HCT116 (cell line): ENCODE measurements around the gene CCHCR1. TPM values are rescaled to one million over a fixed set of nuclear protein-coding genes. Genes with fewer than 3 reads are reported as not detected.

Experiments used
- ATAC-seq: fragments of 200-7000 bp; cut with Tn5 transposase; 2 replicates; pipeline ENCODE4 v1.9.1; 2020; ENCODE audit warnings: mild to moderate bottlenecking, moderate library complexity
- BruUV-seq: library from RNA; stranded (reverse); fragments of 400-500 nt; replicated peaks from 2 replicates; lab custom pipeline; 2021; lab: Mats Ljungman, UMichigan
- CTCF ChIA-PET: fragments of 300-600 bp; sonication (Branson Sonifier 250); formaldehyde crosslinking; loops from one replicate; lab custom pipeline; 2021; ENCODE audit warnings: antibody characterized with exemption; lab: Charles Lee
- POLR2A ChIA-PET: fragments of 300-600, 350-600 bp; sonication (Branson Sonifier 250); formaldehyde crosslinking; loops from one replicate; lab custom pipeline; 2021; ENCODE audit warnings: antibody characterized with exemption; lab: Charles Lee
- RAD21 ChIA-PET, 2 experiments: fragments of 300-600 bp; sonication (Branson Sonifier 250); formaldehyde crosslinking; loops; one replicate each; lab custom pipeline; 2023; ENCODE audit warnings: low total read pairs in 2 of 2; ENCODE audit not compliant: uncharacterized antibody in 2 of 2, unreplicated experiment in 2 of 2, low non-redundant PET in 1 of 2; lab: Charles Lee
- DNase-seq: peaks from one replicate; pipeline ENCODE4 v3.0.0-alpha.2; 2010; ENCODE audit warnings: low read depth, low spot score
- H2AFZ ChIP-seq: fragments of 200-600 bp; shearing (Covaris generic), sonication (generic); 2 replicates; pipeline ENCODE4 v1.6.1; 2017; ENCODE audit warnings: low read depth, mixed run types, mixed read lengths, antibody characterized with exemption, low read length; ENCODE audit not compliant: poor library complexity, severe bottlenecking
- H3K27ac ChIP-seq: 2 replicates; pipeline ENCODE4 v1.5.1; 2012; ENCODE audit warnings: low read depth, low read length
- H3K27me3 ChIP-seq: fragments of 200-600 bp; sonication (generic); 2 replicates; pipeline ENCODE4 v1.6.1; 2016; ENCODE audit warnings: mixed run types, low read length, mixed read lengths; ENCODE audit not compliant: insufficient read depth
- H3K36me3 ChIP-seq, 2 experiments: fragments of 200-500 bp in 1 of 2; fragments of 200-600 bp in 1 of 2; sonication (Bioruptor generic) in 1 of 2; sonication (generic) in 1 of 2; 2 replicates each; pipeline versions ENCODE4 v1.5.1 to v1.6.1; 2014 to 2016; ENCODE audit warnings: low read length in 2 of 2, inconsistent platforms in 1 of 2, mixed read lengths in 1 of 2, mixed run types in 1 of 2; ENCODE audit not compliant: insufficient read depth in 2 of 2, control insufficient read depth in 1 of 2
- H3K4me1 ChIP-seq, 2 experiments: fragments of 200-600 bp in 1 of 2; sonication (generic) in 1 of 2; 2 replicates each; pipeline versions ENCODE4 v1.5.1 to v1.6.1; 2012 to 2017; ENCODE audit warnings: low read length in 2 of 2, inconsistent platforms in 1 of 2, mild to moderate bottlenecking in 1 of 2, mixed read lengths in 1 of 2, mixed run types in 1 of 2, moderate library complexity in 1 of 2; ENCODE audit not compliant: insufficient read depth in 2 of 2, control insufficient read depth in 1 of 2
- H3K4me2 ChIP-seq: fragments of 200-600 bp; sonication (generic); 2 replicates; pipeline ENCODE4 v1.6.1; 2017; ENCODE audit warnings: mixed run types, low read length, mixed read lengths
- H3K4me3 ChIP-seq, 2 experiments: fragments of 200-600 bp in 1 of 2; sonication (generic) in 1 of 2; replicated peaks in 1 of 2; 2 replicates each; pipeline ENCODE4 v1.5.1; 2011 to 2016; ENCODE audit warnings: low read length in 2 of 2, control low read depth in 1 of 2, low read depth in 1 of 2, mild to moderate bottlenecking in 1 of 2, mixed read lengths in 1 of 2, mixed run types in 1 of 2
- H3K79me2 ChIP-seq: fragments of 200-600 bp; sonication (generic); 2 replicates; pipeline ENCODE4 v1.6.1; 2017; ENCODE audit warnings: mild to moderate bottlenecking, mixed run types, low read length, moderate library complexity, mixed read lengths; ENCODE audit not compliant: insufficient read depth
- H3K9ac ChIP-seq: fragments of 200-600 bp; sonication (generic); 2 replicates; pipeline ENCODE4 v1.6.1; 2016; ENCODE audit warnings: low read length, mixed read lengths
- H3K9me2 ChIP-seq: fragments of 200-600 bp; sonication (generic), shearing (Covaris generic); 2 replicates; pipeline ENCODE4 v1.6.1; 2017; ENCODE audit warnings: mixed run types, mild to moderate bottlenecking, moderate library complexity; ENCODE audit not compliant: insufficient read depth
- H3K9me3 ChIP-seq, 2 experiments: fragments of 200-500 bp in 1 of 2; fragments of 200-600 bp in 1 of 2; sonication (Bioruptor generic) in 1 of 2; sonication (generic) in 1 of 2; 2 replicates each; pipeline ENCODE4 v1.6.1; 2014 to 2017; ENCODE audit warnings: low read length in 2 of 2, mixed read lengths in 2 of 2, inconsistent platforms in 1 of 2, low read depth in 1 of 2, mild to moderate bottlenecking in 1 of 2, mixed run types in 1 of 2, moderate library complexity in 1 of 2; ENCODE audit not compliant: control insufficient read depth in 1 of 2, insufficient read depth in 1 of 2
- H4K20me1 ChIP-seq: fragments of 200-600 bp; sonication (generic), shearing (Covaris generic); 2 replicates; pipeline ENCODE4 v1.6.1; 2017; ENCODE audit warnings: mixed run types, mild to moderate bottlenecking, moderate library complexity; ENCODE audit not compliant: insufficient read depth
- ATF3 ChIP-seq: IDR thresholded peaks from 2 replicates; pipeline ENCODE4 v1.6.1; 2012
- CBX3 ChIP-seq: IDR thresholded peaks from 2 replicates; pipeline ENCODE4 v1.6.1; 2012; ENCODE audit warnings: low read depth
- CEBPB ChIP-seq: IDR thresholded peaks from 2 replicates; pipeline ENCODE4 v1.6.1; 2012; ENCODE audit warnings: low read depth
- CTCF ChIP-seq, 3 experiments: fragments of 200-600 bp in 1 of 3; sonication (generic) in 1 of 3; IDR thresholded peaks in 2 of 3; conservative IDR thresholded peaks in 1 of 3; 2 replicates each; pipeline ENCODE4 v1.5.1; 2012 to 2017; ENCODE audit warnings: low read depth in 2 of 3, low read length in 2 of 3, antibody characterized with exemption in 1 of 3, borderline replicate concordance in 1 of 3, control low read depth in 1 of 3, mild to moderate bottlenecking in 1 of 3, mixed read lengths in 1 of 3, mixed run types in 1 of 3, moderate library complexity in 1 of 3; ENCODE audit not compliant: insufficient read depth in 1 of 3
- EGR1 ChIP-seq: IDR thresholded peaks from 2 replicates; pipeline ENCODE4 v1.6.1; 2012; ENCODE audit warnings: low read depth
- ELF1 ChIP-seq: IDR thresholded peaks from 2 replicates; pipeline ENCODE4 v1.6.1; 2012; ENCODE audit warnings: low read depth, borderline replicate concordance
- EZH2 ChIP-seq: fragments of 200-600 bp; sonication (generic); IDR thresholded peaks from 2 replicates; pipeline ENCODE4 v1.6.1; 2017; ENCODE audit warnings: antibody characterized with exemption, mixed run types
- EZH2phosphoT487 ChIP-seq: fragments of 200-600 bp; IDR thresholded peaks from 2 replicates; pipeline ENCODE4 v1.6.1; 2018; ENCODE audit warnings: antibody characterized with exemption, borderline replicate concordance
- FOSL1 ChIP-seq: IDR thresholded peaks from 2 replicates; pipeline ENCODE4 v1.6.1; 2012; ENCODE audit warnings: low read depth
- JUND ChIP-seq: IDR thresholded peaks from 2 replicates; pipeline ENCODE4 v1.6.1; 2012
- POLR2A ChIP-seq: IDR thresholded peaks from 2 replicates; pipeline ENCODE4 v1.7.0; 2011; ENCODE audit warnings: borderline replicate concordance; ENCODE audit not compliant: insufficient read depth, insufficient read length; ENCODE audit errors: extremely low read depth
- RAD21 ChIP-seq: IDR thresholded peaks from 2 replicates; pipeline ENCODE4 v1.6.1; 2012; ENCODE audit warnings: low read depth, mild to moderate bottlenecking
- REST ChIP-seq: IDR thresholded peaks from 2 replicates; pipeline ENCODE4 v1.6.1; 2012; ENCODE audit warnings: low read depth
- SP1 ChIP-seq: IDR thresholded peaks from 2 replicates; pipeline ENCODE4 v1.6.1; 2012; ENCODE audit warnings: low read depth
- SRF ChIP-seq: IDR thresholded peaks from 2 replicates; pipeline ENCODE4 v1.6.1; 2012; ENCODE audit warnings: low read depth
- TCF7L2 ChIP-seq: IDR thresholded peaks from 2 replicates; pipeline ENCODE4 v1.7.0; 2011; ENCODE audit warnings: borderline replicate concordance, inconsistent platforms; ENCODE audit not compliant: insufficient read depth, insufficient read length; ENCODE audit errors: extremely low read depth
- YY1 ChIP-seq: IDR thresholded peaks from 2 replicates; pipeline ENCODE4 v1.6.1; 2011; ENCODE audit warnings: low read length, low read depth, moderate library complexity, mild to moderate bottlenecking; ENCODE audit not compliant: insufficient replicate concordance; ENCODE audit errors: extremely low read depth
- ZBTB33 ChIP-seq: IDR thresholded peaks from 2 replicates; pipeline ENCODE4 v1.6.1; 2011; ENCODE audit warnings: mild to moderate bottlenecking, low read length, moderate library complexity; ENCODE audit not compliant: insufficient replicate concordance; ENCODE audit errors: extremely low read depth
- ZFX ChIP-seq: fragments of 450-650 bp; IDR thresholded peaks from 2 replicates; pipeline ENCODE4 v1.6.1; 2017
- ZNF274 ChIP-seq: fragments of 200-500 bp; sonication (Bioruptor generic); IDR thresholded peaks from 2 replicates; pipeline ENCODE4 v1.6.1; 2014; ENCODE audit warnings: mild to moderate bottlenecking, low read depth, low read length, inconsistent platforms
- intact Hi-C: fragments of 100-400 bp; cut with micrococcal nuclease; formaldehyde crosslinking; loops from 2 replicates; pipeline ENCODE4 v1.10.0; 2022
- total RNA-seq: library from RNA; stranded (reverse); gene quantifications from one replicate; pipeline ENCODE4 v1.2.1, GENCODE V29; 2021; ENCODE audit not compliant: unreplicated experiment

CCHCR1 gene
- total RNA-seq, 1 experiment from 2014 or later, result 40.7 TPM

- H3K79me2 ChIP-seq, result no peaks in the 10 kb centered on the region
- no peak overlapping the region for H3K9ac ChIP-seq
- ChIA-PET CTCF (no interaction called here), RAD21 (no interaction called here), POLR2A (no interaction called here)
- TF ChIP-seq EGR1 (no peak), EZH2 (no peak), ZNF274 (no peak), CEBPB (no peak), ELF1 (no peak), SP1 (no peak), ATF3 (no peak), REST (no peak), ZFX (no peak), CTCF (IDR thresholded peaks at IDR 0.05 in 2 of 3, conservative IDR thresholded peaks at IDR 0.05 in 1 of 3; ENCODE audit: borderline replicate concordance in 1 of 3, insufficient read depth in 1 of 3, low read depth in 2 of 3, low read length in 2 of 3) (no peak), ZBTB33 (no peak), FOSL1 (no peak), RAD21 (no peak), CBX3 (no peak), SRF (no peak), YY1 (no peak), EZH2phosphoT487 (no peak), TCF7L2 (no peak), JUND (no peak), POLR2A (no peak)
- no peak overlapping the region for H3K4me2 ChIP-seq
- H3K27ac ChIP-seq, result no peak overlapping the region
- no TSS peak for BruUV-seq
- no peak overlapping the region for H2AFZ ChIP-seq
- DNase-seq, result no peak
- H3K4me3 ChIP-seq, result no peak overlapping the region
- no peaks in the 10 kb centered on the region for H3K9me2 ChIP-seq
- no peaks in the 10 kb centered on the region for H3K36me3 ChIP-seq
- no peaks in the 10 kb centered on the region for H3K9me3 ChIP-seq
- H3K27me3 ChIP-seq, result no peaks in the 10 kb centered on the region
- intact Hi-C loops, result no loop called here
- no peaks in the 10 kb centered on the region for H4K20me1 ChIP-seq
- no peak for ATAC-seq
- H3K4me1 ChIP-seq, result peaks cover 3 to 19% of the 10 kb centered on the region in 2 experiments
Observed at GRCh38 chr6:31171931-31172905, 14.6 kb upstream of the CCHCR1 start.
